HepG2 (cell line): Measurements from ENCODE around the gene RAB22A. TPM values are rescaled to one million over a fixed set of nuclear protein-coding genes. Genes with fewer than 3 reads are reported as not detected.
A peak's percentile ranks its signal among the peaks of the same experiment; 100 is the strongest.

Experiments
- ARHGAP35 ChIP-seq: sonication (generic); formaldehyde crosslinking; IDR thresholded peaks from 2 replicates; pipeline ENCODE4 v1.9.0; 2022; ENCODE audit warnings: mild to moderate bottlenecking, inconsistent platforms, moderate library complexity, missing genetic modification reagents, borderline replicate concordance
- BCL3 ChIP-seq: sonication (generic); formaldehyde crosslinking; IDR thresholded peaks from 2 replicates; pipeline ENCODE4 v1.5.1; 2020; ENCODE audit warnings: mild to moderate bottlenecking, missing genetic modification reagents, moderate library complexity
- CTCF ChIP-seq: sonication (generic); formaldehyde crosslinking; IDR thresholded peaks from 2 replicates; pipeline ENCODE4 v1.5.0; 2020; ENCODE audit warnings: mild to moderate bottlenecking, missing genetic modification reagents, moderate library complexity
- DRAP1 ChIP-seq: IDR thresholded peaks from 2 replicates; pipeline ENCODE4 v1.6.1; 2016; ENCODE audit warnings: missing genetic modification reagents, missing compliant biosample characterization
- HES4 ChIP-seq: sonication (generic); formaldehyde crosslinking; IDR thresholded peaks from 2 replicates; pipeline ENCODE4 v1.9.0; 2021; ENCODE audit warnings: mild to moderate bottlenecking, missing genetic modification reagents, borderline replicate concordance
- MAX ChIP-seq: IDR thresholded peaks from 2 replicates; pipeline ENCODE4 v1.6.1; 2012; ENCODE audit warnings: inconsistent platforms
- NFIB ChIP-seq: sonication (generic); formaldehyde crosslinking; IDR thresholded peaks from 2 replicates; pipeline ENCODE4 v1.9.0; 2021; ENCODE audit warnings: missing genetic modification reagents, mild to moderate bottlenecking, borderline replicate concordance
- PCBP2 ChIP-seq: fragments of 200-400 bp; formaldehyde crosslinking; optimal IDR thresholded peaks from 2 replicates; pipeline ENCODE3; 2018; ENCODE audit warnings: low read length, low read depth; ENCODE audit not compliant: poor library complexity, severe bottlenecking
- SAFB2 ChIP-seq: sonication (generic); formaldehyde crosslinking; IDR thresholded peaks from 2 replicates; pipeline ENCODE4 v1.5.1; 2020; ENCODE audit warnings: missing genetic modification reagents, low read depth, mild to moderate bottlenecking, borderline replicate concordance
- SNRNP70 ChIP-seq: fragments of 200-400 bp; formaldehyde crosslinking; IDR thresholded peaks from 2 replicates; pipeline ENCODE4 v1.6.1; 2017; ENCODE audit warnings: mild to moderate bottlenecking, low read depth, low read length, moderate library complexity
- YEATS4 ChIP-seq: sonication (generic); formaldehyde crosslinking; IDR thresholded peaks from 2 replicates; pipeline ENCODE4 v1.4.0; 2020; ENCODE audit warnings: missing genetic modification reagents, borderline replicate concordance
- ZFP37 ChIP-seq: sonication (generic); formaldehyde crosslinking; IDR thresholded peaks from 2 replicates; pipeline ENCODE4 v1.4.0; 2020; ENCODE audit warnings: missing genetic modification reagents, borderline replicate concordance
- ZNF44 ChIP-seq: sonication (generic); formaldehyde crosslinking; IDR thresholded peaks from 2 replicates; pipeline ENCODE4 v1.5.1; 2020; ENCODE audit warnings: mild to moderate bottlenecking, missing genetic modification reagents
- ZNF556 ChIP-seq: sonication (generic); formaldehyde crosslinking; IDR thresholded peaks from 2 replicates; pipeline ENCODE4 v1.4.0; 2020; ENCODE audit warnings: mild to moderate bottlenecking, missing genetic modification reagents, borderline replicate concordance
- ZNF761 ChIP-seq: sonication (generic); formaldehyde crosslinking; conservative IDR thresholded peaks from 2 replicates; pipeline ENCODE4 v1.4.0; 2020; ENCODE audit warnings: mild to moderate bottlenecking, missing genetic modification reagents
- ZSCAN21 ChIP-seq: sonication (generic); formaldehyde crosslinking; IDR thresholded peaks from 2 replicates; pipeline ENCODE4 v1.8.0; 2022; ENCODE audit warnings: mild to moderate bottlenecking, missing genetic modification reagents, moderate library complexity, borderline replicate concordance
- ZSCAN31 ChIP-seq: sonication (generic); formaldehyde crosslinking; IDR thresholded peaks from 2 replicates; pipeline ENCODE4 v1.5.0; 2020; ENCODE audit warnings: low read depth, mild to moderate bottlenecking, missing genetic modification reagents
- polyA plus RNA-seq, 8 experiments: library from polyadenylated mRNA; depleted of rRNA in 3 of 8; stranded (reverse) in 7 of 8; unstranded in 1 of 8; fragments of >200 nt; fragmentation: Illumina TruSeq in 4 of 8; extraction: Trizol in 4 of 8; gene quantifications; 2 replicates each; pipeline versions ENCODE4 v1.2.1 to v1.2.3, GENCODE V29; 2011 to 2016; ENCODE audit warnings: low read depth in 4 of 8, missing spikeins in 1 of 8, mixed read lengths in 1 of 8; ENCODE audit not compliant: insufficient read depth in 1 of 8
- total RNA-seq, 5 experiments: library from RNA; depleted of rRNA; stranded (reverse); fragments of >200 nt; fragmentation: Illumina TruSeq; extraction: Trizol; gene quantifications; 2 replicates each; pipeline ENCODE4 v1.2.3, GENCODE V29; 2016; ENCODE audit warnings: low read depth in 1 of 5
- TF ChIP-seq, protein P1 (sequence below): sonication (generic); formaldehyde crosslinking; IDR thresholded peaks from 2 replicates; pipeline ENCODE4 v1.4.0; 2020; ENCODE audit warnings: missing genetic modification reagents
- TF ChIP-seq, protein P2 (sequence below): sonication (generic); formaldehyde crosslinking; IDR thresholded peaks from 2 replicates; pipeline ENCODE4 v1.8.1; 2022; ENCODE audit warnings: low read depth, mild to moderate bottlenecking, missing genetic modification reagents

RAB22A gene
- total and polyA plus RNA-seq, 2 of the 13 experiments (the other 11 are each of a cell fraction or from before 2014, with no cell fraction given), result 10.7 to 11.2 TPM

GRCh38 chr20:58388882-58389323 lies 79.4 kb downstream of the RAB22A start, which contains the start of gene VAPB (continued):
- TF ChIP-seq PCBP2 (no peak), DRAP1 (peak; percentile 63), ZSCAN31 (CRISPR knock-in tag) (peak; percentile 81), ZNF44 (CRISPR knock-in tag) (0 out of 2 replicates have a peak, but pooled peaks have one; percentile 82), BCL3 (CRISPR knock-in tag) (peak; percentile 57; the same call in 1 of the 2 replicates), CTCF (peak; percentile 28; the same call in 1 of the 2 replicates), ZNF761 (CRISPR knock-in tag) (peak; percentile 89; the same call in 1 of the 2 replicates), NFIB (CRISPR knock-in tag) (no peak), ARHGAP35 (peak; percentile 83; the same call in 1 of the 2 replicates), YEATS4 (peak; percentile 95), ZSCAN21 (CRISPR knock-in tag) (peak; percentile 96; the same call in 1 of the 2 replicates), SAFB2 (CRISPR knock-in tag) (peak; percentile 73; the same call in 1 of the 2 replicates), ZFP37 (no peak), HES4 (CRISPR knock-in tag) (0 out of 2 replicates have a peak, but pooled peaks have one; percentile 61), ZNF556 (CRISPR knock-in tag) (peak; percentile 95), SNRNP70 (no peak), MAX (peak; percentile 96)
- TF ChIP-seq, protein P1, sequence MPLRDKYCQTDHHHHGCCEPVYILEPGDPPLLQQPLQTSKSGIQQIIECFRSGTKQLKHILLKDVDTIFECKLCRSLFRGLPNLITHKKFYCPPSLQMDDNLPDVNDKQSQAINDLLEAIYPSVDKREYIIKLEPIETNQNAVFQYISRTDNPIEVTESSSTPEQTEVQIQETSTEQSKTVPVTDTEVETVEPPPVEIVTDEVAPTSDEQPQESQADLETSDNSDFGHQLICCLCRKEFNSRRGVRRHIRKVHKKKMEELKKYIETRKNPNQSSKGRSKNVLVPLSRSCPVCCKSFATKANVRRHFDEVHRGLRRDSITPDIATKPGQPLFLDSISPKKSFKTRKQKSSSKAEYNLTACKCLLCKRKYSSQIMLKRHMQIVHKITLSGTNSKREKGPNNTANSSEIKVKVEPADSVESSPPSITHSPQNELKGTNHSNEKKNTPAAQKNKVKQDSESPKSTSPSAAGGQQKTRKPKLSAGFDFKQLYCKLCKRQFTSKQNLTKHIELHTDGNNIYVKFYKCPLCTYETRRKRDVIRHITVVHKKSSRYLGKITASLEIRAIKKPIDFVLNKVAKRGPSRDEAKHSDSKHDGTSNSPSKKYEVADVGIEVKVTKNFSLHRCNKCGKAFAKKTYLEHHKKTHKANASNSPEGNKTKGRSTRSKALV (CRISPR knock-in tag), result peak; percentile 55; the same call in 1 of the 2 replicates
- TF ChIP-seq, protein P2, sequence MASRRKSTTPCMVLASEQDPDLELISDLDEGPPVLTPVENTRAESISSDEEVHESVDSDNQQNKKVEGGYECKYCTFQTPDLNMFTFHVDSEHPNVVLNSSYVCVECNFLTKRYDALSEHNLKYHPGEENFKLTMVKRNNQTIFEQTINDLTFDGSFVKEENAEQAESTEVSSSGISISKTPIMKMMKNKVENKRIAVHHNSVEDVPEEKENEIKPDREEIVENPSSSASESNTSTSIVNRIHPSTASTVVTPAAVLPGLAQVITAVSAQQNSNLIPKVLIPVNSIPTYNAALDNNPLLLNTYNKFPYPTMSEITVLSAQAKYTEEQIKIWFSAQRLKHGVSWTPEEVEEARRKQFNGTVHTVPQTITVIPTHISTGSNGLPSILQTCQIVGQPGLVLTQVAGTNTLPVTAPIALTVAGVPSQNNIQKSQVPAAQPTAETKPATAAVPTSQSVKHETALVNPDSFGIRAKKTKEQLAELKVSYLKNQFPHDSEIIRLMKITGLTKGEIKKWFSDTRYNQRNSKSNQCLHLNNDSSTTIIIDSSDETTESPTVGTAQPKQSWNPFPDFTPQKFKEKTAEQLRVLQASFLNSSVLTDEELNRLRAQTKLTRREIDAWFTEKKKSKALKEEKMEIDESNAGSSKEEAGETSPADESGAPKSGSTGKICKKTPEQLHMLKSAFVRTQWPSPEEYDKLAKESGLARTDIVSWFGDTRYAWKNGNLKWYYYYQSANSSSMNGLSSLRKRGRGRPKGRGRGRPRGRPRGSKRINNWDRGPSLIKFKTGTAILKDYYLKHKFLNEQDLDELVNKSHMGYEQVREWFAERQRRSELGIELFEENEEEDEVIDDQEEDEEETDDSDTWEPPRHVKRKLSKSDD (CRISPR knock-in tag), result no peak; the same call in 1 of the 2 replicates
